LNCaP clone FGC (cell line): ENCODE results near the gene MRGPRF.

Experiments used
- DNase-seq: peaks from one replicate; pipeline ENCODE4 v3.0.0-alpha.2; 2011; ENCODE audit warnings: low read depth
- H3K4me3 ChIP-seq: 2 replicates; pipeline ENCODE4 v1.5.1; 2011; ENCODE audit warnings: mild to moderate bottlenecking, low read depth, low read length, control low read depth
- CTCF ChIP-seq: IDR thresholded peaks from 2 replicates; pipeline ENCODE4 v1.5.1; 2012; ENCODE audit warnings: mild to moderate bottlenecking; ENCODE audit not compliant: control insufficient read depth, insufficient read depth; ENCODE audit errors: extremely low read depth

Gene MRGPRF

GRCh38 chr11:68990995-68991780 lies 21.9 kb downstream of the MRGPRF start:
- no peak overlapping the region for H3K4me3 ChIP-seq
- DNase-seq = no peak
- no peak for TF ChIP-seq CTCF

GRCh38 chr11:68989936-68990606 lies 23.0 kb downstream of the MRGPRF start:
- no peak for DNase-seq
- no peak for TF ChIP-seq CTCF
- no peak overlapping the region for H3K4me3 ChIP-seq

GRCh38 chr11:68988491-68988890 lies 24.6 kb downstream of the MRGPRF start:
- DNase-seq = no peak
- no peak for TF ChIP-seq CTCF
- H3K4me3 ChIP-seq = no peak overlapping the region

- H3K4me3 ChIP-seq = no peak overlapping the region
- TF ChIP-seq CTCF = no peak
- DNase-seq = no peak
These were observed 25.8 kb downstream of the MRGPRF start for GRCh38 chr11:68987211-68987610.

- no peak overlapping the region for H3K4me3 ChIP-seq
- no peak for TF ChIP-seq CTCF
- no peak for DNase-seq
These were observed 29.2 kb downstream of the MRGPRF start for GRCh38 chr11:68983801-68984200.

- no peak overlapping the region for H3K4me3 ChIP-seq
- DNase-seq = no peak
- no peak for TF ChIP-seq CTCF
These were observed 30.9 kb downstream of the MRGPRF start for GRCh38 chr11:68982134-68982533.

DNA sequence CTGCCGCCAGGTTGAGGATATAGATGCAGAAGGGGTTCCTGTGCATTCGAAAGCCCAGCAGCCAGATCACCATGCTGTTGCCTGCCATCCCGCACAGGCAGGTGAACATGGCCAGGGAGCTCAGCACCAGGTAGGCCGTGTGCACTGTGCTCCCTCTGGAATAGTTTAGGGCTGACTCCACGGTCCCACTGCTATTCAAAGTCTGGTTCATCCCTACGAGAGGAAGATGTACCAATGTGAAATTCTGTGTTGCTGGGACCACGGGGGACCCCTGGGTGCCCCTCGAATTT lies 32.3 kb downstream of the MRGPRF start, which contains the start of gene MRGPRD:
Gene MRGPRD (minus strand): TSS at position 211 of the 290 bp plus-strand sequence. CDS start 0 bp downstream, at position 211.
- DNase-seq = no peak
- no peak for TF ChIP-seq CTCF
- H3K4me3 ChIP-seq = no peak within 1 kb of the TSS
